A673 (cell line): ENCODE results near the gene PDGFD.

Experiments used
- EZH2 ChIP-seq: fragments of 200-600 bp; sonication (generic); IDR thresholded peaks from 2 replicates; pipeline ENCODE4 v1.6.1; 2017; ENCODE audit warnings: borderline replicate concordance, low read depth, mild to moderate bottlenecking, mixed read lengths, antibody characterized with exemption, low read length; ENCODE audit not compliant: poor library complexity, severe bottlenecking
- TF ChIP-seq, protein P1 (sequence below): fragments of 300-800, 200-600 bp; sonication (generic); conservative IDR thresholded peaks from 2 replicates; pipeline ENCODE4 v1.5.1; 2017; ENCODE audit warnings: low read depth, mild to moderate bottlenecking, antibody characterized with exemption, low read length, moderate library complexity, mixed read lengths

GRCh38 chr11:104113541-104113940 lies 50.4 kb downstream of the PDGFD start:
- TF ChIP-seq, protein P1, sequence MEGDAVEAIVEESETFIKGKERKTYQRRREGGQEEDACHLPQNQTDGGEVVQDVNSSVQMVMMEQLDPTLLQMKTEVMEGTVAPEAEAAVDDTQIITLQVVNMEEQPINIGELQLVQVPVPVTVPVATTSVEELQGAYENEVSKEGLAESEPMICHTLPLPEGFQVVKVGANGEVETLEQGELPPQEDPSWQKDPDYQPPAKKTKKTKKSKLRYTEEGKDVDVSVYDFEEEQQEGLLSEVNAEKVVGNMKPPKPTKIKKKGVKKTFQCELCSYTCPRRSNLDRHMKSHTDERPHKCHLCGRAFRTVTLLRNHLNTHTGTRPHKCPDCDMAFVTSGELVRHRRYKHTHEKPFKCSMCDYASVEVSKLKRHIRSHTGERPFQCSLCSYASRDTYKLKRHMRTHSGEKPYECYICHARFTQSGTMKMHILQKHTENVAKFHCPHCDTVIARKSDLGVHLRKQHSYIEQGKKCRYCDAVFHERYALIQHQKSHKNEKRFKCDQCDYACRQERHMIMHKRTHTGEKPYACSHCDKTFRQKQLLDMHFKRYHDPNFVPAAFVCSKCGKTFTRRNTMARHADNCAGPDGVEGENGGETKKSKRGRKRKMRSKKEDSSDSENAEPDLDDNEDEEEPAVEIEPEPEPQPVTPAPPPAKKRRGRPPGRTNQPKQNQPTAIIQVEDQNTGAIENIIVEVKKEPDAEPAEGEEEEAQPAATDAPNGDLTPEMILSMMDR, result no peak
- no peak for TF ChIP-seq EZH2
